Gastroesophageal sphincter (tissue), 3 donors: Measurements from ENCODE around the gene SS18.

Source experiments
- EP300 ChIP-seq: sonication (generic); formaldehyde crosslinking; IDR thresholded peaks from one replicate; pipeline ENCODE4 v1.6.1; 2017; ENCODE audit warnings: antibody characterized with exemption, mild to moderate bottlenecking
- POLR2A ChIP-seq, 2 donors: fragments of 450-650 bp; IDR thresholded peaks; one replicate each; pipeline ENCODE4 v1.6.1; 2017; ENCODE audit warnings: antibody characterized with exemption in 2 of 2, mild to moderate bottlenecking in 2 of 2, moderate library complexity in 1 of 2
- POLR2AphosphoS5 ChIP-seq: sonication (generic); formaldehyde crosslinking; IDR thresholded peaks from one replicate; pipeline ENCODE4 v1.6.1; 2017; ENCODE audit warnings: antibody characterized with exemption
- TF ChIP-seq, protein P1 (sequence below), 4 experiments: fragments of 200-600 bp in 2 of 4; fragments of 450-650 bp in 2 of 4; sonication (generic) in 1 of 4; IDR thresholded peaks; one replicate each; pipeline ENCODE4 v1.5.1; 2017 to 2019; ENCODE audit warnings: antibody characterized with exemption in 4 of 4, mild to moderate bottlenecking in 2 of 4, moderate library complexity in 2 of 4

- TF ChIP-seq POLR2AphosphoS5 = no peak
- TF ChIP-seq, protein P1, sequence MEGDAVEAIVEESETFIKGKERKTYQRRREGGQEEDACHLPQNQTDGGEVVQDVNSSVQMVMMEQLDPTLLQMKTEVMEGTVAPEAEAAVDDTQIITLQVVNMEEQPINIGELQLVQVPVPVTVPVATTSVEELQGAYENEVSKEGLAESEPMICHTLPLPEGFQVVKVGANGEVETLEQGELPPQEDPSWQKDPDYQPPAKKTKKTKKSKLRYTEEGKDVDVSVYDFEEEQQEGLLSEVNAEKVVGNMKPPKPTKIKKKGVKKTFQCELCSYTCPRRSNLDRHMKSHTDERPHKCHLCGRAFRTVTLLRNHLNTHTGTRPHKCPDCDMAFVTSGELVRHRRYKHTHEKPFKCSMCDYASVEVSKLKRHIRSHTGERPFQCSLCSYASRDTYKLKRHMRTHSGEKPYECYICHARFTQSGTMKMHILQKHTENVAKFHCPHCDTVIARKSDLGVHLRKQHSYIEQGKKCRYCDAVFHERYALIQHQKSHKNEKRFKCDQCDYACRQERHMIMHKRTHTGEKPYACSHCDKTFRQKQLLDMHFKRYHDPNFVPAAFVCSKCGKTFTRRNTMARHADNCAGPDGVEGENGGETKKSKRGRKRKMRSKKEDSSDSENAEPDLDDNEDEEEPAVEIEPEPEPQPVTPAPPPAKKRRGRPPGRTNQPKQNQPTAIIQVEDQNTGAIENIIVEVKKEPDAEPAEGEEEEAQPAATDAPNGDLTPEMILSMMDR (IDR thresholded peaks at IDR 0.05) = no peak
- TF ChIP-seq POLR2A (IDR thresholded peaks at IDR 0.05) = no peak
- TF ChIP-seq EP300 = no peak
These were observed 87.1 kb downstream of the SS18 start for GRCh38 chr18:26003356-26003755.
